SJCRH30 (cell line): ENCODE data around the gene TMEM273. TPM values are rescaled to one million over a fixed set of nuclear protein-coding genes. Genes with fewer than 3 reads are reported as not detected.

Experiments used
- DNase-seq, 2 experiments: peaks; one replicate each; pipeline ENCODE4 v3.0.0-alpha.2; 2015 to 2020
- H3K27ac ChIP-seq: fragments of 250-450 bp; sonication (Bioruptor Pico); 2 replicates; pipeline ENCODE4 v1.5.1; 2020; ENCODE audit warnings: mild to moderate bottlenecking, moderate library complexity
- H3K27me3 ChIP-seq: fragments of 250-450 bp; sonication (Bioruptor Pico); 2 replicates; pipeline ENCODE4 v1.5.1; 2020; ENCODE audit warnings: mild to moderate bottlenecking, moderate library complexity
- H3K36me3 ChIP-seq: fragments of 250-450 bp; sonication (Bioruptor Pico); 2 replicates; pipeline ENCODE4 v1.5.1; 2020; ENCODE audit warnings: mild to moderate bottlenecking, moderate library complexity
- H3K4me1 ChIP-seq: fragments of 250-450 bp; sonication (Bioruptor Pico); 2 replicates; pipeline ENCODE4 v1.5.1; 2020; ENCODE audit warnings: mild to moderate bottlenecking, moderate library complexity
- H3K4me3 ChIP-seq: fragments of 250-450 bp; sonication (Bioruptor Pico); 2 replicates; pipeline ENCODE4 v1.5.1; 2020; ENCODE audit warnings: mild to moderate bottlenecking, moderate library complexity
- H3K9me3 ChIP-seq: fragments of 250-450 bp; sonication (Bioruptor Pico); replicated peaks from 2 replicates; pipeline ENCODE4 v1.5.1; 2020; ENCODE audit warnings: mild to moderate bottlenecking, moderate library complexity
- total RNA-seq: library from RNA; depleted of rRNA; stranded (reverse); fragments of >200 nt; shearing (Covaris generic); gene quantifications from 2 replicates; pipeline ENCODE4 v1.2.3, GENCODE V29; 2014

The TMEM273 gene
- total RNA-seq, 1 experiment from 2014 or later, result 2.5 TPM

DNA sequence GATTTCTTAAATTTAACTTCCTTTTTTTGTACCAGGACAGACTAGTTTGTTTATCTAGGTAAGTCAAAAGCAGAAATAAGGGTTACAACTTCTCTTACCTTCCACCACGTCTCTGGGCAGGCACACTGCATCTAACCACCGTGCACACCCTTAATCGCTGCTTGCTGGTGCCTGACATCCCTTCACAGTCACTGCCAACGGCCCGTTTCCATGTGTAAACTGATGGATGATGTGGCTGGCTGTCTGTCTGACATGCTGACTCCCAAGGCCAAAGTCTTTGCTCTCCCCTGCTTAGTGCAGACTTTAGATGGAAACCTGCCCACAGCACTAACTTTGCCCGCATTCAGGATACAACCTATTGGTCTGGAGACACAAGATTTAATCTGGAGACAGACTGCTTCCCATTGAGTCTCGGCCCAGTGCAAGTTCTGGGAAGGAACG lies 1.1 kb downstream of the TMEM273 start:
- H3K9me3 ChIP-seq, result no peaks in the 10 kb centered on the region
- no peak for DNase-seq
- no peaks in the 10 kb centered on the region for H3K4me1 ChIP-seq
- no peaks in the 10 kb centered on the region for H3K27me3 ChIP-seq
- no peak overlapping the region for H3K27ac ChIP-seq
- no peak overlapping the region for H3K4me3 ChIP-seq
- H3K36me3 ChIP-seq, result no peaks in the 10 kb centered on the region

- DNase-seq, result no peak
- Histone ChIP-seq H3K36me3 (no peaks in the 10 kb centered on the region), H3K4me1 (no peaks in the 10 kb centered on the region), H3K4me3 (no peak overlapping the region), H3K27ac (no peak overlapping the region), H3K9me3 (no peaks in the 10 kb centered on the region), H3K27me3 (no peaks in the 10 kb centered on the region)
Observed at GRCh38 chr10:49186613-49187012, 1.6 kb downstream of the TMEM273 start.

- no peak overlapping the region for H3K4me3 ChIP-seq
- no peaks in the 10 kb centered on the region for H3K4me1 ChIP-seq
- no peaks in the 10 kb centered on the region for H3K36me3 ChIP-seq
- H3K27ac ChIP-seq, result no peak overlapping the region
- no peak for DNase-seq
- H3K27me3 ChIP-seq, result no peaks in the 10 kb centered on the region
- no peaks in the 10 kb centered on the region for H3K9me3 ChIP-seq
Observed at GRCh38 chr10:49185213-49185612, 3.0 kb downstream of the TMEM273 start.

- H3K4me1 ChIP-seq, result no peaks in the 10 kb centered on the region
- no peaks in the 10 kb centered on the region for H3K36me3 ChIP-seq
Observed at GRCh38 chr10:49184642-49185111, 3.5 kb downstream of the TMEM273 start.

GRCh38 chr10:49183596-49184542 lies 4.3 kb downstream of the TMEM273 start:
- DNase-seq, result no peak
- no peak overlapping the region for H3K4me3 ChIP-seq
- H3K27ac ChIP-seq, result no peak overlapping the region
- no peaks in the 10 kb centered on the region for H3K4me1 ChIP-seq
- no peaks in the 10 kb centered on the region for H3K36me3 ChIP-seq
- no peaks in the 10 kb centered on the region for H3K9me3 ChIP-seq
- H3K27me3 ChIP-seq, result no peaks in the 10 kb centered on the region

More at GRCh38 chr10:49184642-49185111, 3.5 kb downstream of the TMEM273 start:
- Histone ChIP-seq H3K27me3 (no peaks in the 10 kb centered on the region), H3K4me3 (no peak overlapping the region), H3K9me3 (no peaks in the 10 kb centered on the region), H3K27ac (no peak overlapping the region)
- DNase-seq, result peak in 1 of 2 experiments; percentile 41

DNA sequence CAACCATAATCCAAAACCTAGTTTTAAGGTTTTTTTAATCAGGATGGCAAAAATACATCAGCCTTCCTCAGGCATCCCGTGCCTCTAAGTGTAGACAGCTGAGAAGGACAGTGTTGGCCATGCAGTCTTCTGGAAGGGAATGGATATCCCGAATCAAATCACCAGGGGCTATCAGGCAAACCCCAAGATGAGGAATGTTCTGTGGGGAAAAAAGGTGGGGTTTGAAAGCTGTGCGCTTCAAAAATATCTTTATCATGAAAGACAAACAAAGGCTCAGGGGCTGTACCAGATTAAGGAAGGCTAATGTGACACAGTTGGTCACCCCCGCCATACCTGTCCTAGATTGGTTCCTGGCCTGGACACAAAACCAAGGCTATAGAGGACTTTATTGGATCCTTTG lies 5.4 kb downstream of the TMEM273 start:
- no peak overlapping the region for H3K4me3 ChIP-seq
- no peak overlapping the region for H3K27ac ChIP-seq
- no peaks in the 10 kb centered on the region for H3K9me3 ChIP-seq
- H3K36me3 ChIP-seq, result no peaks in the 10 kb centered on the region
- H3K4me1 ChIP-seq, result no peaks in the 10 kb centered on the region
- H3K27me3 ChIP-seq, result no peaks in the 10 kb centered on the region
- DNase-seq, result no peak

- H3K4me3 ChIP-seq, result no peak overlapping the region
- no peaks in the 10 kb centered on the region for H3K36me3 ChIP-seq
- no peaks in the 10 kb centered on the region for H3K4me1 ChIP-seq
- no peak for DNase-seq
- H3K27me3 ChIP-seq, result no peaks in the 10 kb centered on the region
- no peaks in the 10 kb centered on the region for H3K9me3 ChIP-seq
- no peak overlapping the region for H3K27ac ChIP-seq
Observed at GRCh38 chr10:49180444-49180860, 7.7 kb downstream of the TMEM273 start.

DNA sequence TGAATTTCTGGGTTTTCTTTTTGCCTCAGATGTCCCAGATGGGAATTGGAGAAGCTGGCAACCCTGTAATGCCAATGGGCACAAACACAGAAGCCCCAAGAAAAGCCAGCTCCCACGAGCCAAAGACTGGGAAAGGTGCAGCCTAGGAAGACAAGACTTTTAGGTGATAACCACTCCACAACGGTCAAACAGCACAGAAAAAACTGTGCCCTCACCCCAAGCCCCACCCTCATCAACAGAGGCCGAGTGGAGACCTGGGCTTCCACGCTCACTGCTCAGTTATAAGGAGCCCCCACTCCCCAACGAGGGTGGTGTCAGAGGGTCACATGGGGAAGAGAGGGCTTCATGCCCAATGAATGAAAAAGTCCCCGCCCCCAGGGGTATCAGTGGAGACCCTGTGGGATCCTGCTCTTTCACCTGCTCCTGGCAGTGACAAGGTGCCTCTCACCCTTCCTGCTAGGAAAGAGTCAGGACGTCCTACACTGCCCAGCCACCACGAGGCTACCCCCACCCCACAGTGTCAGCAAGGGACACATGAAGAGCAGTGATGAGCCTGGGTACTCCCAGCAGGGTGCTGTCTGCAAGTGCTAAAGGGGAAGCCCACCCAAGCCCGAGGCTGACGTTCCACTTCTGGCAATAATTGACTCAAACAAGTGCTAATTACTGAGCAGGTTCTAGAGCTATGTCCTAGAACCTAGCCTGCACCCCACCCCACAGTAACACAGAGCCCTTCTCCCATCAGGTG lies 8.3 kb downstream of the TMEM273 start:
- Histone ChIP-seq H3K27ac (no peak overlapping the region), H3K4me3 (no peak overlapping the region), H3K4me1 (no peaks in the 10 kb centered on the region), H3K36me3 (no peaks in the 10 kb centered on the region), H3K27me3 (no peaks in the 10 kb centered on the region), H3K9me3 (no peaks in the 10 kb centered on the region)
- no peak for DNase-seq

GRCh38 chr10:49178489-49179471 lies 9.4 kb downstream of the TMEM273 start:
- no peaks in the 10 kb centered on the region for H3K36me3 ChIP-seq
- H3K27me3 ChIP-seq, result no peaks in the 10 kb centered on the region
- H3K4me3 ChIP-seq, result no peak overlapping the region
- H3K9me3 ChIP-seq, result no peaks in the 10 kb centered on the region
- H3K4me1 ChIP-seq, result no peaks in the 10 kb centered on the region
- no peak overlapping the region for H3K27ac ChIP-seq
- no peak for DNase-seq

DNA sequence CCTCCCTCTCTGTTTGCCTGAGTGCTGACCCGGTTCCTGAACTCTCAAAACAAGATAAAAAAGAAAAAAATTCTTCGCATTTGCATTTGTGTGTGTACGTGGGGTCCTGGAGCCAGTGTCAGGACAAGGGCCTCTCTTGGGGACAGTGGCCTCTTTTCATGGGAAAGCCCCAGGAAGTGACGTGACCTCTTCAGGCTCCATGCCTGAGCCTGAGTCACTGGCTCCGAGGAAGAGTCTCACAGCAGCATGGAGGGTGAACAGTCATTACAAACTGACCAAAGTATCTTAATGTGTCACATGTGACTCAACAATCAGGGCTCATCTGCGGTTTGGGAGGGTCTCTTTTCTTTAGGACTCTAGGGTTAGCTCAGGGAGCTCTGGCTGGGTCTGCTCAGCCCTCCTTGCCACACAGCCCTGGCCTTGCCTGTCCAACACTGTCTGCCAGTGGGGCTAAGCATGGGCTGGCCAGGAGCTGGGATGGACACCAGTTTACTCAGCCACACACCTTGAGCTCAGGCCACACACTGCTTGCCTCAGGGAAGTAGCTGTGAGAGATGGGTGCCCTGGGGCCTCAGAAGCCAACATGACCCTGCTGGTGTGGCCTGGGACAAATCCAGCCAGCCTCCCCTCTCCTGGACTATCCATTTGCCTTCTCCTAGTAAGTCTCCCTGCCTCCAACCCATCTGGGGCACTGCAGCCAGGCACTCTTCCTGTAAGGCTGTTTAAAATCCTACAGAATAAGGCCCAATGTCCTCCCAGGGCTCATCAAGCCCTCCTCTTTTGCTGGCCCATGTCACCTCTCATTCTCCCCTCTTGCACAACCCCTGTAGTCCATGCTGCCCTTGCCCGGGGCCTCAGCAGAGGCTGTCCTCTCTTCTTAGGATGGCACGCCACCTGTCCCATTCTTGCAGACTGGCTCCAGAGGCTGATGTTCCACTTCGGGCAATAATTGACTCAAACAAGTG lies 10.5 kb downstream of the TMEM273 start:
- H3K27ac ChIP-seq, result no peak overlapping the region
- H3K4me1 ChIP-seq, result no peaks in the 10 kb centered on the region
- DNase-seq, result peak in 1 of 2 experiments; percentile 23
- H3K27me3 ChIP-seq, result no peaks in the 10 kb centered on the region
- no peak overlapping the region for H3K4me3 ChIP-seq
- no peaks in the 10 kb centered on the region for H3K36me3 ChIP-seq
- no peaks in the 10 kb centered on the region for H3K9me3 ChIP-seq

DNA sequence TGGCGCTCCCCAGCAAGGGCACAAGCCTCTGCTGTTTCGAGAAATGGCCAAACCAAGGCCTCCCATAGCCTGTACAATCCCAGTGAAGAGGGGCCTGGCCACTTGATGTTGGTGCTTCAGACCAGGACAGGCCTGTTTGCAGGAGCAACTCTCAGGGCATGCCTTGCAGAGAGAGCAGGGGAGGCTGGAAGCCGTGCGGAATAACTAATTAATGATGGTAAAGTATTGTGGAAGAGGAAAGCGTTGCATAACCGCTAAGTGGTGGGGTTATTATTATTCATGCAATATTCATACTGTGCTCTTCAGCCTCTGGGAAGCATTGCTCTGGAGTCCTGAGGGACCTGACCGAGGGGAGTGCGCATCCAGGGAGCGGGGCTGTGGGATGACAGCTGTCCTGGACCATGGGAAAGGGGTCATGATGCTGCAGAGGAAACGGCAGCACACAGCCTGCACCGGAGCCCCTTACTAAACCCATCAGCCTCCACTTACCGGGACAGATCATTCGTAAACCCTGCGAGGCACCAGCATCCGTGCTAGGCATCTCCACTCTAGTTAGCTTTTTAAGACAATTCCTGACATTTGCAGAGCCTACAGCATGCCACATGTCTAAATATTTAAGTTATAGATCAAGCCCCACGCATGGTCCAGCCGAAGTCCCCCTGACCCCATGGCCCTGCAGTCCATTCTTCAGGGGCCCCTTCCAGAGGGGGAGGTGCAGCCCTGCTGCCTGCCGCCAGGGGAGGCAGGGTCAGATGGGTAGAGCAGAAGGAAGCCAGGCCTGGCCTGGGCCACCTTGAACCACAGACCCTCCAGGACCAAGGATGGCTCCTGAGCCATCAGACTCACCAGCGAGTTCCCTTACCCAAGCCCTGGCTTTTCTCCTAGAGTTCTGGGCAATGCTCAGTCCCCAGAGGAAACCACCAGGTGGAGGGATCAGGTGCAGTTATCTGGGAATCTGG lies 11.6 kb downstream of the TMEM273 start:
- Histone ChIP-seq H3K36me3 (no peaks in the 10 kb centered on the region), H3K4me3 (no peak overlapping the region), H3K4me1 (no peaks in the 10 kb centered on the region), H3K27me3 (no peaks in the 10 kb centered on the region), H3K9me3 (no peaks in the 10 kb centered on the region), H3K27ac (no peak overlapping the region)
- no peak for DNase-seq

DNA sequence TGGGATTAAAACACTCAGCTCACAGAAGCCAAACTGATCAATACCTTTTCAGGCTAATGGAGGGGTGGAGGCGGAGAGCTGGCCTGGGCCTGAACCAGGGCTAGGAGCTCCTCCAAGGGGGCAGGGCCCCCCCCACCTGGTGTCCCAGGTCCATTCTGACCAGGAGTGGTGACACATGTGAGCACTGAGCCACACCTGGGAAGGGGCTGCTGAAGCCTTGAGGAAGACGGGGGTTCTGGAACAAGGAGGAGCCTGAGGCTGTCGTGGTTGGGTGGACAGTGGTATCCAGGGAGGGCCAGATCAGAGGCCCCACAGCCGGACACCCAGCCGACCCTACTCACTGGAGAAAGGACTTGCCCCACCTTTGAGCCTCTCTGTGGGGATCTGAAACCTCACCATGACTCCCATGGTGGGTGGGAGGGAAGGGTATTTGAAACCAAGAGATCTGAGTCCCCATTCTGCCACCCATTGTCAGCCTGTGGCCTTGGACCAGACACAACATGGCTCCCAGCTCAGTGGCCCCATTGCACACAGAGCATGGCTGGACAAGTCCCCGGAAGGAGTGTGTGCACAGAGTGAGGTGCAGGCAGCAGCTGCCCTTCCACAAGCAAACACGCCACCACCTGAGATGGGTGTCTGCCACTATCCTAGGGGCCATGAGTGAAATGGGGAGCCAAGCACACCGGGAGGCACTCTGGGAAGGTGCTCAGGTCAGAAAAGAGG lies 12.4 kb downstream of the TMEM273 start:
- H3K4me3 ChIP-seq, result no peak overlapping the region
- H3K36me3 ChIP-seq, result no peaks in the 10 kb centered on the region
- DNase-seq, result no peak
- H3K27me3 ChIP-seq, result no peaks in the 10 kb centered on the region
- H3K27ac ChIP-seq, result no peak overlapping the region
- H3K4me1 ChIP-seq, result no peaks in the 10 kb centered on the region
- H3K9me3 ChIP-seq, result no peaks in the 10 kb centered on the region
